Inflammatory macrophage (primary cell): ENCODE results near the gene TAS1R3.
A peak's percentile ranks its signal among the peaks of the same experiment; 100 is the strongest.

Source experiments
- DNase-seq, 2 donors: peaks; one replicate each; pipeline ENCODE4 v3.0.0-alpha.2; 2020 to 2022

TAS1R3 gene

DNA sequence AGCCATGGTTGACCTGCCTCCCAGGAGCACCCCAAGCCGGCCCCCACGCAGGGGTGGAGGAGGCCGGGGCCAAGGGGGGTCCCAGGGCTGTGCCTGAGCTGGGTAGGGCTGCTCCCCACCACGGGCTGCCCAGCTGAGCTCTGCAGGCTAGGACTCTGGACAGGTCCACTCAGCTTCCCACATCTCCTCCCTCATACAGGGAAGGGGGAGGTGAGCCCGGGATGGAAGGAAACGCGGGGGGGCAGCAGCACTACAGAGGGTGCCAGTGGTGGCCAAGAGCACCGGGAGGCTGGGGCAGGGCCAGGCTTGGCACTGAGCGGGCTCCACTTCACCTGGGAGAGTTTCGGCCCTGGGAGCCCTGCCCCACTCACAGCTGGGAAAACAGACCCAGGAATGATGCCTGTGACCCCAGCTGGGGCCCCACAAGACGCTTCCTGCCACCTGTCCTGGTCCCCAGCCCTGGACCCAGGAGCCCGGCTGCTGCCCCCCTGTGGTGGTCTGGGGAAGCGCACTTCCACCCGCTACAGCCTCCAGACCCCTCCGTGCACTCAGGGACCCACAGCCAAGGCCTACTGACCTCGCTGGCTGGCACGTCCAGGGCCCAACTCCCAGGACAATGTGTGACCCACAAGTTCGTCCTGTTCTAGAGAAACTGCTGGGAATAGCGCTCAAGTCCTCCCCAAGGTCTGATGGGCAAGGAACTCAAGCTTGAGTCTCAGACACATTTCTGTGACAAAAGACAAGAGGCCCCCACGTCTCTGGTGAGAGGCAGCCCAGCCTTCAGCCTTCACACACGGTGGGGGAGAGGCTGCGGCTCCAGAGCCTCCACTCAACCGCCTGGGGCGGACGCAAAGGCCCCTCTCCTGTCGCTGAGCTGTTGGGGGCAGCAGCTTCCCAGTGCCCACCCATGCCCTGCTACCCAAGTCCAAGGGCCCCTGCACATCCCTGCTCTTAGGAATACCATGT lies 40.9 kb downstream of the TAS1R3 start:
- DNase-seq: peak; percentile 40 to 52

DNA sequence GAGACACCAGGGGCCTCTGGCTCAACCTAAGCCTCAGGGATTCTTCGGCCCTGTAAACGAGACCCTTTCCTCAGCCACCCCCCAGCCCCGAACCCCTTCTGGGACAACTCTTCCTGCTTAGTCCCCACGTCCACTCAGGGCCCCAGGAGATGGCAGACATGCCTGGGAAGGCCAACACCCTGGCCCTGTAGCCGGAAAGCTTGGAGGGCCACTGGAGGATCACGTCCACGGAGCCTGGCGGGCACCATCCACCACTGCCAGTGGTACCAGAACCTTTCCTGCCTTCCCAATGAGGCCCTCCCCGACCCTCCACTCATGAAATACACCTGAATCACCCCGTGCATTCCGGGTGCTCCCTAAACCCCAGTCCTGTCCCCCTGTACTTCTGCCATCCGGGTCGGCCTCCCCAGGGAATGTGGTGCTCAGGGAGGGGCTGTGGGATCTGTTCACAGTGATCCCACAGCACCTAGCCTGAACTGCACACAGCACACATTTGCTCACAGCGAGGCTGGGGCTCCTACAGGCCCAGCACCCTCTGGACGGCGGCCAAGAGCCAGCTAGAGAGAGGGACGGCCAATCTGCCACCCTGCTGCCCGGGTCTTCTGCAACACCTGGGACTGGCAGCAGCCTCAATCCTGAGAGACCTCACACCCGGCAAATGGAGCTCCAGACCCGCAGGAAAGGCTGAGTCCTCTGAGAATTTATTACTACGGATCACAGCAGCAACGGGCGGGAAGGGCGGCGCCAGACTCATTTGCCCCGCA lies 42.2 kb downstream of the TAS1R3 start:
- DNase-seq: no peak

DNA sequence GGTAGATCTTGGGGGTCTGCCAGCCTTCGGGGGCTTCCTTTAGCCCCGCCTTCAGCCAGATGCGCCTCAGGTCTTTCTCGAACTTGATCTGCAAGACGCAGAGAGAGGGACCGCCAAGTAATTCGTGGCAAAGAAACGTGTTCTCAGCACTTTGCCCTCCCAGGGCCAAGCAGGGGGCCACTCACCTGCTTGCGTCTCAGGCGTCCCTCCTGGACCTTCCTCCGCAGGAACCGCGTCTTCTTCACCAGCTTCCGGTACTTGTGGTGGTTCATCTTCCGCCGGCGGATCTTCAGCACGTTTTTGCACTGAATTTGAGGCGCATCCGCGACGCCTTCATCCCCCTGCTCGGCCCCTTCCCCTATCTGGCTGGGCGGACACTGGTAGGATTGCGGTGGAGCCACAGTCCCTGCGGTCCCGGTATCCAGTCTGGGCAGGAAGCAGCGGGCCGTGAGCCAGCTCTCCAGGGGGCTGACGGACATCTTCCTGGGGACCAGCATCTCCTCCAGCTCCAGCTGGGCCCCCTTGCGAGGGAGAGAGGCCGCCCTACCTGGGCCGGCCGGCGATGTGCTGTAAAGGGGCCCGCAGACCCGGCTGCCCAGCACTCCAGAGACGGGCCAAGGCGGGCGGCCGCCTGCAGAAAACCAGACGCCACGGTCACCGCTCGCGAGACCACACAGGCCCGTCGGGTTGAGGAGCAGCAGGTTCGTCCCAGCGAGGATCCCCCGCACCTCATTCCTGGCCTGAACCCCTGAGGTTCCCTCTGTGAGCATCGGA lies 42.9 kb downstream of the TAS1R3 start:
- no peak for DNase-seq

DNA sequence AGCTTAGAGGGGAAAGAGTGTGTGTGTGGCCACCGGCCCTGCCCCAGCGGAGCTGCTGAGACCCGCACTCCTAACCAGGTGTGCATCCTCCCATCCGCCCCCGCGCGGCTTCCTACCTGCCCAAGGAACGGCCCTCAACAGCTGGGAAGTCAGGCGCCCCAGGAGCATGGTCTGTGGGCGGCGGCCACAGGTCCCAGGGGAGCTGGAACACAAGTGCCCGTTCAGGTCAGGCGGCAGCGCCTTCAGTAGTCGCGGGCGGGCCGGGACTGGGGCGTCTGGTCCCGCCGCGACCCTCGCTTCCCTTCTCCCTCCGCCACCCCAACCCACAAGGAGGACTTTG lies 43.5 kb downstream of the TAS1R3 start:
- peak in 1 of 2 donors; percentile 7 for DNase-seq

DNA sequence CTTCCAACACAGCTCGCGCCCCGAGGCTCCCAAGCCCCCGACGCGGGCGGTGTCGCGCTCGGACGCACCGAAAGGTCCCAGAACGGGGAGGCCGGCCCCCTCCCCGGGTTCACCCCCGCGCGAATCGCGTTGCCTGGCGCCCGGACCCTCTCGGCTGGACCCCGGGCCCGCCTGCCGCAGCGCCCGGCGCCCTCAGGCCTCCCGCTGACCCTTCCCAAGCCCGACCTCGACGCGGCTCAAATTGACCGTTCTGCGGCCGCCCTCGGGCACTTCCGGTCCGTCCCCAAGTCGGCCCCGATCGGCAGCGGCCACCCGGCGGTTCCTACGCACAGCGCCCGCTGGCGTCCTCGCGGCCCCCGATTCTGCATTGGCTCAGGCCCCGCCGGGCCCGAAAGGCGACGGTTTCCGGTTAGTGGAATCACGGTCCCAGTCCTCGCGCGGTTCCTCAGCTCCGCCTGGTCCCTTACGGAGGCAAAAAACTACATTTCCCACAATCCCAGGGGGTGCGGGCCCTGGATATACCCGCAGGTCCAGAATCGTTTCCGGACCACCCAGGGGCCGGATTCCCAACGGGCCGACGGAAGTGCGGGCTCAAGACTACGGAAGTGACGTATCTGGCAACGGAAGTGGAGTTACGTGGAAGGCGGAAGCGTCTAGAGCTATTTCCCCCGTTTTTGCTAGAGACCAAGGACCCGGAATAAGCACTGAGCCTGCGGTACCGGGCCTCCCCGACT lies 44.0 kb downstream of the TAS1R3 start, which contains the start of gene AURKAIP1:
Gene AURKAIP1, minus strand, starts transcription at position 279 of the 734 bp plus-strand sequence. CDS start 451 bp downstream, outside the sequence.
- DNase-seq: peak; percentile 100

DNA sequence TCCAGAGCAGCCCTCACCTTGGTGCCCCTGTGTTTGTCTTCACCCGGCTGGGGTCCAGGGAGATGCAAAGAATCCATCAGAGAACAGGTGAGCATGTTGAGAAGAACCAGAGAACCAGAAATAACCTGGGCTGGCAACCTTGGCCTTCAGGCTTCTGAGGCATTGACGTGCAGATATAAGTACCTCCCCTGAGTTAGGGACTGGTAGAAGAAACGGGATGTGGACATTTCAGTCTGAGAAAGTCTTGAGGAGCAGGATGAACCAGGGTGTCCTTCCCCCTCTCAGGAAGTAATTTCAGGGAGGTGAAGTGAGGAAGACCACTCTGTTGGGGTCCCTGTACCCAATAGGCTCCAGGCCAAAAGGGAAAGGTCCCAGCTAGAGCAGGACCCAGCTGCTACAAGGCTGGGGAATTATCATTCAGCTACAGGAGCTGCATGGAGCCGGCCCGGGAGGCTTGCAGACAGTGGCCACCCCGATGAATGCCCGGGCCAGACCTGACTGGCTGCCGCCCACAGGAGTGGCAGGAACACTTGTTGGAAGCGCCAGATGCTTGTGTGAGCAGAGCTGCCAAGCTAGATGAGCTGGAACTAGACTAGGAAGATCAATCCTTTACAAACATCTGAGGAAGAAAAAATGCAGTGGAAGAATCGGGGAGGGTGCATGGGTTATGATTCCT lies 45.6 kb downstream of the TAS1R3 start:
- DNase-seq: no peak

DNA sequence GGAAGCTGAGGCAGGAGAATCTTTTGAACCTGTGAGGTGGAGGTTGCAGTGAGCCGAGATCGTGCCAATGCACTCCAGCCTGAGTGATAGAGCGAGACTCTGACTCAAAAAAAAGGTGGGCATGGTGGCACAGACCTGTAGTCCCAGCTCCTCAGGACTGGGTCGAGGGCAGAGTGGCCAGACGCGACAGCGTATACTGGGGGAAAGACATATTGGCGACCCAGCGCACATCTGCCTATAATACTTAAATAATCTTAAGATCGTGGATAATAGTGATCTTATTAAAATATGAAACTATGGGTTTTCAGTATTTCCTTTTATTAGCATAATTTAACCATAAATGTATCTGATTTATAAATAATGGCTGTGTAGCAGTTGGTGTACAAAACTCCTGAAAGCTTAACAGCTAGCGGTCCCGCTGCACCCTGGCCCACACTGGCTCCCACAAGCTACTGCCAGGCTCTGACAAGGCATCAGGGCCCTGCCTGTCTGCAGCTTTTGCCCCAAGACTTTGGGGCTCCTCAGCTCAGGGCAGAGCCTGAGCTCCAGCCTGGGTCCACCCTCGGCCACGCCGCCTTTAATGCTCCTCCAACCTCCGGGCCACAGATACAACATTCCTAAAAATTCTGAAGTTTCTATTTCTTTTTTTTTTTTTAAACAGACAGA lies 46.6 kb downstream of the TAS1R3 start:
- DNase-seq: no peak

DNA sequence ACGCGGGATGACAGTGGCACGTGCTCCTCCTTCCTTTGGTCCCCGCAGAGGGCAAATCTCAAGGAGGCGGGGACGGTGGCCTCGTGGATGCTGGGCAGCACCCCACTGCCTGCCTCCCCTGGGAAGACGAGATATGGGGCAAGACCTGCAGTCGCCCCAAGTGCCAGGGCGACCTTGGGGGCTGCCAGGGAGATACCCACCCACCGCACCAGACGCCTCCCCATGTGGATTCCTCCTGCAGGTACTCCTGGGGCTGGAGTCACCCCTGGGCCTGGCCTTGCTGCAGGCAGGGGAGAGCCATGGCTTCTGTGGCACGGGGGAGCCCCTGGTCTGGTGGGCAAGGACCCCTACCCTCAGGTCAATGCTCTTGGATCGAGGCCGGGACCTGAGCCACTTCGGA lies 49.8 kb downstream of the TAS1R3 start:
- DNase-seq: no peak

DNA sequence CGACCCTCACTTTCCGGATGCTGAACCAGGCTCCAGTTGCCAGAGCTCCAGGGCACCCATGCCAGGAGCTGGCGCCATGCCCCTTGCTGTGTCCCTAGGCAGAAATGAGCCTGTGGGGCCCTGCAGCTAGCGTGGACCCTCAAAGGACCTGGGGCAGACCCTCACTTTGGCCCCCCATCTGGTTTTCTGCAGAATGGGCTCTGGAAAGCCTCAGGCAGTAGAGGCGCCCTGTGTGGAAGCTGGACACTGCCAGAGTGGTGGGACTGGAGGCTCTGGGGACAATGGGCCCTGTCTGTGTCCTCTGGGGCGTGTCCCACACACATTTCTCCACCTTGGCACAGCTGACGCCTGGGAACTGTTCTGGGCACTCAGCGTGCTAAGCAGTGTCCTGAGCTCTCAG lies 50.2 kb downstream of the TAS1R3 start:
- DNase-seq: no peak
